HepG2 (cell line): ENCODE measurements around the gene ERBB4. TPM values are rescaled to one million over a fixed set of nuclear protein-coding genes. Genes with fewer than 3 reads are reported as not detected.

ENCODE experiments used
- ATAC-seq: fragments of 200-7000 bp; cut with Tn5 transposase; 3 replicates; pipeline ENCODE4 v1.9.1; 2020; ENCODE audit warnings: mild to moderate bottlenecking, moderate library complexity
- BruUV-seq: library from RNA; stranded (reverse); fragments of 400-500 nt; replicated peaks from 2 replicates; lab custom pipeline; 2021; lab: Mats Ljungman, UMichigan
- CTCF ChIA-PET: fragments of 300-600 bp; formaldehyde crosslinking; extraction: SDS; loops from one replicate; lab custom pipeline; 2021; ENCODE audit warnings: low total read pairs, inconsistent platforms, low intra/inter-chr PET ratio; lab: Yijun Ruan, JAX
- POLR2A ChIA-PET: fragments of 350-600 bp; sonication (Branson Sonifier 250); formaldehyde crosslinking; loops from one replicate; lab custom pipeline; 2020; ENCODE audit warnings: antibody characterized with exemption, inconsistent platforms; lab: Yijun Ruan, JAX
- DNase-seq: peaks from one replicate; pipeline ENCODE4 v3.0.0-alpha.2; 2015; ENCODE audit warnings: low spot score
- FAIRE-seq: peaks from 3 replicates; lab custom pipeline; 2011; peaks lifted over from hg19 to GRCh38; lab: Jason Lieb, UNC
- H2AFZ ChIP-seq: one replicate; pipeline ENCODE4 v1.6.1; 2011; ENCODE audit warnings: low read length, inconsistent platforms
- H3K27ac ChIP-seq: fragments of 300-600 bp; 3 replicates; pipeline ENCODE4 v1.8.0; 2011; ENCODE audit warnings: mixed run types, mild to moderate bottlenecking, mixed read lengths, low read length, inconsistent platforms; ENCODE audit not compliant: insufficient read depth; ENCODE audit errors: extremely low read length
- H3K27me3 ChIP-seq, 2 experiments: fragments of 200-600 bp in 1 of 2; 2 replicates in 1 of 2; 3 replicates in 1 of 2; pipeline versions ENCODE4 v1.6.0 to v1.8.0; 2011; ENCODE audit warnings: low read length in 2 of 2, mild to moderate bottlenecking in 2 of 2, moderate library complexity in 2 of 2, inconsistent platforms in 1 of 2; ENCODE audit not compliant: insufficient read depth in 2 of 2, control insufficient read depth in 1 of 2
- H3K36me3 ChIP-seq, 2 experiments: fragments of 200-600 bp in 1 of 2; replicated peaks in 1 of 2; 2 replicates in 1 of 2; 3 replicates in 1 of 2; pipeline versions ENCODE4 v1.5.1 to v1.8.0; 2011; ENCODE audit warnings: low read length in 2 of 2, inconsistent platforms in 1 of 2; ENCODE audit not compliant: insufficient read depth in 2 of 2, control insufficient read depth in 1 of 2
- H3K4me1 ChIP-seq: 2 replicates; pipeline ENCODE4 v1.5.1; 2012; ENCODE audit warnings: low read length, inconsistent platforms; ENCODE audit not compliant: insufficient read depth
- H3K4me2 ChIP-seq: 2 replicates; pipeline ENCODE4 v1.6.0; 2011; ENCODE audit warnings: low read depth, low read length, inconsistent platforms
- H3K4me3 ChIP-seq, 3 experiments: fragments of 200-600 bp in 1 of 3; sonication (generic), shearing (Covaris generic) in 1 of 3; replicated peaks in 1 of 3; 2 replicates each; pipeline ENCODE4 v1.5.1; 2011 to 2016; ENCODE audit warnings: low read length in 3 of 3, inconsistent platforms in 2 of 3, low read depth in 2 of 3, mild to moderate bottlenecking in 2 of 3, control low read depth in 1 of 3, mixed read lengths in 1 of 3; ENCODE audit not compliant: insufficient read depth in 1 of 3
- H3K79me2 ChIP-seq: one replicate; pipeline ENCODE4 v1.6.1; 2011; ENCODE audit warnings: low read length, inconsistent platforms; ENCODE audit not compliant: insufficient read depth
- H3K9ac ChIP-seq: 2 replicates; pipeline ENCODE4 v1.6.0; 2011; ENCODE audit warnings: mild to moderate bottlenecking, low read depth, low read length, inconsistent platforms; ENCODE audit not compliant: insufficient read depth
- H3K9me3 ChIP-seq: 2 replicates; pipeline ENCODE4 v1.5.1; 2012; ENCODE audit warnings: mild to moderate bottlenecking, low read length
- H4K20me1 ChIP-seq: 2 replicates; pipeline ENCODE4 v1.6.0; 2011; ENCODE audit warnings: inconsistent platforms, mild to moderate bottlenecking, low read length, moderate library complexity; ENCODE audit not compliant: insufficient read depth
- CHD4 ChIP-seq: fragments of 200-600 bp; sonication (generic); IDR thresholded peaks from 2 replicates; pipeline ENCODE4 v1.7.0; 2017; ENCODE audit warnings: mild to moderate bottlenecking, low read length, borderline replicate concordance
- GABPB1 ChIP-seq: IDR thresholded peaks from 2 replicates; pipeline ENCODE4 v1.6.1; 2016; ENCODE audit warnings: mild to moderate bottlenecking, missing genetic modification reagents, moderate library complexity, missing compliant biosample characterization
- HMG20A ChIP-seq: IDR thresholded peaks from 2 replicates; pipeline ENCODE4 v1.6.1; 2016; ENCODE audit warnings: borderline replicate concordance
- TCF12 ChIP-seq, 2 experiments: fragments of 450-650 bp in 1 of 2; sonication (generic) in 1 of 2; formaldehyde crosslinking in 1 of 2; IDR thresholded peaks; 2 replicates each; pipeline versions ENCODE4 v1.6.1 to v1.8.0; 2017 to 2022; ENCODE audit warnings: antibody characterized with exemption in 1 of 2, mild to moderate bottlenecking in 1 of 2, missing genetic modification reagents in 1 of 2, moderate library complexity in 1 of 2
- ZNF460 ChIP-seq: sonication (generic); formaldehyde crosslinking; IDR thresholded peaks from 2 replicates; pipeline ENCODE4 v1.5.1; 2020; ENCODE audit warnings: missing genetic modification reagents, mild to moderate bottlenecking, borderline replicate concordance
- ZNF746 ChIP-seq: sonication (generic); formaldehyde crosslinking; IDR thresholded peaks from 2 replicates; pipeline ENCODE4 v1.8.0; 2022; ENCODE audit warnings: mild to moderate bottlenecking, missing genetic modification reagents
- ZNF879 ChIP-seq: sonication (generic); formaldehyde crosslinking; IDR thresholded peaks from 2 replicates; pipeline ENCODE4 v1.8.1; 2023; ENCODE audit warnings: missing genetic modification reagents
- WGBS: methylation state at CpG from one replicate; pipeline ENCODE4 v1.1.6; 2017; ENCODE audit warnings: low lambda C conversion rate; 5-methylcytosine and 5-hydroxymethylcytosine counted together
- in situ Hi-C: cut with HindIII; loops from 2 replicates; pipeline ENCODE4 v1.10.0; 2017; ENCODE audit warnings: low pct_unique_long_range_greater_than_20kb; ENCODE audit not compliant: extremely low pct_ligation_motif_present
- intact Hi-C: fragments of 100-400 bp; cut with micrococcal nuclease; formaldehyde crosslinking; loops from one replicate; pipeline ENCODE4 v1.10.0; 2022; ENCODE audit not compliant: unreplicated experiment
- polyA plus RNA-seq, 8 experiments: library from polyadenylated mRNA; depleted of rRNA in 3 of 8; stranded (reverse) in 7 of 8; unstranded in 1 of 8; fragments of >200 nt; fragmentation: Illumina TruSeq in 4 of 8; extraction: Trizol in 4 of 8; gene quantifications; 2 replicates each; pipeline versions ENCODE4 v1.2.1 to v1.2.3, GENCODE V29; 2011 to 2016; ENCODE audit warnings: low read depth in 4 of 8, missing spikeins in 1 of 8, mixed read lengths in 1 of 8; ENCODE audit not compliant: insufficient read depth in 1 of 8
- total RNA-seq, 5 experiments: library from RNA; depleted of rRNA; stranded (reverse); fragments of >200 nt; fragmentation: Illumina TruSeq; extraction: Trizol; gene quantifications; 2 replicates each; pipeline ENCODE4 v1.2.3, GENCODE V29; 2016; ENCODE audit warnings: low read depth in 1 of 5
- TF ChIP-seq, protein P1 (sequence below): sonication (generic); formaldehyde crosslinking; IDR thresholded peaks from 2 replicates; pipeline ENCODE4 v1.4.0; 2020; ENCODE audit warnings: missing genetic modification reagents, borderline replicate concordance
- TF ChIP-seq, protein P2 (sequence below): sonication (generic); formaldehyde crosslinking; IDR thresholded peaks from 2 replicates; pipeline ENCODE4 v1.4.0; 2020; ENCODE audit warnings: mild to moderate bottlenecking, missing genetic modification reagents

Gene ERBB4
- total and polyA plus RNA-seq, 2 of the 13 experiments (the other 11 are each of a cell fraction or from before 2014, with no cell fraction given), result not detected

DNA sequence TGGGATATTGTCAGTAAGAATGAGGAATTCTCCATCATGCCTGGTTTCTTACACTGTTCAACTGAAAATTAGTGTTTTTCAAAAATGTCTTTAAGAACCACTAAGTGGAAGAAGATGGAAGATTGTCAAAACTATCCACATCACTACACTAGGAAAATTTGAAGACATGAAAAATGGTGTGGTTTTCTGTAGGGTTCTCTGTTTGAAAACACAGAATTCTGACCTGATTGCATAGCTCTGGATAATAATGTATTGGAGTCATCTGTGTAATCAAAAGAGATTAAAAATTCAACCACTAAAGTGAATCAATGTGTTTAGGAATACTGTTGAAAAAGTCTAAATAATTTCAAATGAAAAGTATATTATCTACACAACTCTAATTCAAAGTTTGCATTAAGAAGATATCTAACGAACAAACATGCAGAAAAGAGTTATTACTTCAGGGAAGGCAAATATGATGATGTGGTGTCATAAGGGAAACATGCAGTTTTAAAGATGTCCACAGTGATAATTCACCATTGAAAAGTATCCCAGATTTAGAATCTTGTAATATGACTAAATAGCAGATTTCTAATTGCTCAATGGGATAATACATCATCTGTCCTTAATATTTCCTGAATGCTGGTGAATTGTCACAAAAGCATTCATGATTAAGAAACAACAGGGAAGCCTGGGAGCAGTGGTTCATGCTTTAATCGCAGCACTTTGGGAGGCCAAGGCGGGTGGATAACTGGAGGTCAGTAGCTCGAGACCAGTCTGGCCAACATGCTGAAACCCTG, 116.9 kb downstream of the ERBB4 start (continued):
- no peak for TF ChIP-seq TCF12 (IDR thresholded peaks at IDR 0.05)
- TF ChIP-seq TCF12 (CRISPR knock-in tag; IDR thresholded peaks at IDR 0.05), result no peak
- TF ChIP-seq ZNF879 (CRISPR knock-in tag), result no peak
- TF ChIP-seq, protein P1, sequence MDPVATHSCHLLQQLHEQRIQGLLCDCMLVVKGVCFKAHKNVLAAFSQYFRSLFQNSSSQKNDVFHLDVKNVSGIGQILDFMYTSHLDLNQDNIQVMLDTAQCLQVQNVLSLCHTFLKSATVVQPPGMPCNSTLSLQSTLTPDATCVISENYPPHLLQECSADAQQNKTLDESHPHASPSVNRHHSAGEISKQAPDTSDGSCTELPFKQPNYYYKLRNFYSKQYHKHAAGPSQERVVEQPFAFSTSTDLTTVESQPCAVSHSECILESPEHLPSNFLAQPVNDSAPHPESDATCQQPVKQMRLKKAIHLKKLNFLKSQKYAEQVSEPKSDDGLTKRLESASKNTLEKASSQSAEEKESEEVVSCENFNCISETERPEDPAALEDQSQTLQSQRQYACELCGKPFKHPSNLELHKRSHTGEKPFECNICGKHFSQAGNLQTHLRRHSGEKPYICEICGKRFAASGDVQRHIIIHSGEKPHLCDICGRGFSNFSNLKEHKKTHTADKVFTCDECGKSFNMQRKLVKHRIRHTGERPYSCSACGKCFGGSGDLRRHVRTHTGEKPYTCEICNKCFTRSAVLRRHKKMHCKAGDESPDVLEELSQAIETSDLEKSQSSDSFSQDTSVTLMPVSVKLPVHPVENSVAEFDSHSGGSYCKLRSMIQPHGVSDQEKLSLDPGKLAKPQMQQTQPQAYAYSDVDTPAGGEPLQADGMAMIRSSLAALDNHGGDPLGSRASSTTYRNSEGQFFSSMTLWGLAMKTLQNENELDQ, result no peak
- no peak for TF ChIP-seq CHD4
- TF ChIP-seq, all 625 proteins: peak for 0

DNA sequence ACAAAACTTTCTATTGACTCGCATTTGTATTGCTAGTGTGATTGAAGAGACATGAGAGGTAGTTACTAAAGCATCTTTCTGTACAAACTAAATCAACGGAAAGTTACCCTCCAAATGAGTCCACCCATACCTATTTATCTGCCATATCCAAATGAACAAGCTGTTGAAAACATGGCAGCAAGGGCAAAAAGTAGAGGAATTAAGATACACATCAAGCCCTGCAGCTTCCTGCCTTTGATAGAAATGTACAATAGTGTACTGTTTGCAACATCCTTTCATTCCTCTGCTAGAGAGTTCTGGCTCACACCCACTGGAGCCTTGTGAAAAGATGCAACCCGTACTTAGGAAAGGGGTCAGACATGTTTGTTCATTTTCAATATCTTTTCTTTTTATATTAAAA, 122.5 kb downstream of the ERBB4 start:
- H3K4me1 ChIP-seq, result no peaks in the 10 kb centered on the region
- 0% methylated on average over 3 of the region's 3 CpGs for WGBS
- in situ Hi-C loops, result no loop called here
- H3K27ac ChIP-seq, result no peak overlapping the region
- H4K20me1 ChIP-seq, result no peaks in the 10 kb centered on the region
- H3K4me3 ChIP-seq, result no peak overlapping the region
- FAIRE-seq, result no peak
- POLR2A ChIA-PET, result no interaction called here
- H3K27me3 ChIP-seq, result no peaks in the 10 kb centered on the region; a peak in 1 of 5 replicates
- no peak overlapping the region for H3K9ac ChIP-seq
- H3K9me3 ChIP-seq, result no peaks in the 10 kb centered on the region
- no peak for DNase-seq
- TF ChIP-seq, protein P2, sequence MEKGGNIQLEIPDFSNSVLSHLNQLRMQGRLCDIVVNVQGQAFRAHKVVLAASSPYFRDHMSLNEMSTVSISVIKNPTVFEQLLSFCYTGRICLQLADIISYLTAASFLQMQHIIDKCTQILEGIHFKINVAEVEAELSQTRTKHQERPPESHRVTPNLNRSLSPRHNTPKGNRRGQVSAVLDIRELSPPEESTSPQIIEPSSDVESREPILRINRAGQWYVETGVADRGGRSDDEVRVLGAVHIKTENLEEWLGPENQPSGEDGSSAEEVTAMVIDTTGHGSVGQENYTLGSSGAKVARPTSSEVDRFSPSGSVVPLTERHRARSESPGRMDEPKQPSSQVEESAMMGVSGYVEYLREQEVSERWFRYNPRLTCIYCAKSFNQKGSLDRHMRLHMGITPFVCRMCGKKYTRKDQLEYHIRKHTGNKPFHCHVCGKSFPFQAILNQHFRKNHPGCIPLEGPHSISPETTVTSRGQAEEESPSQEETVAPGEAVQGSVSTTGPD (CRISPR knock-in tag), result no peak
- TF ChIP-seq ZNF746, result no peak
- no peak for TF ChIP-seq HMG20A (CRISPR knock-in tag)
- no peak for TF ChIP-seq ZNF460 (CRISPR knock-in tag)
- TF ChIP-seq GABPB1 (CRISPR knock-in tag), result no peak
- TF ChIP-seq, all 625 proteins: peak for 0
- ATAC-seq, result no peak
- Histone ChIP-seq H3K4me2 (no peak overlapping the region), H2AFZ (no peak overlapping the region), H3K36me3 (no peaks in the 10 kb centered on the region), H3K79me2 (no peaks in the 10 kb centered on the region)
- CTCF ChIA-PET, result no interaction called here
- BruUV-seq, result no TSS peak
- intact Hi-C loops, result no loop called here
